Fibroblast of mammary gland (primary cell): Measurements from ENCODE around the gene NBEA.

Experiments
- DNase-seq: peaks from one replicate; pipeline ENCODE4 v3.0.0-alpha.2; 2010; ENCODE audit warnings: low read depth
- H3K4me3 ChIP-seq: 2 replicates; pipeline ENCODE4 v1.5.1; 2011; ENCODE audit warnings: low read depth, mild to moderate bottlenecking, low read length, moderate library complexity; ENCODE audit not compliant: control insufficient read depth
- CTCF ChIP-seq: conservative IDR thresholded peaks from 2 replicates; pipeline ENCODE4 v1.5.1; 2011; ENCODE audit warnings: low read depth, low read length, inconsistent platforms; ENCODE audit not compliant: control insufficient read depth, insufficient read depth

NBEA gene

GRCh38 chr13:34935841-34936240, 6.2 kb upstream of the NBEA start:
- TF ChIP-seq CTCF: no peak
- H3K4me3 ChIP-seq: no peak overlapping the region
- no peak for DNase-seq

GRCh38 chr13:34939771-34940170, 2.3 kb upstream of the NBEA start:
- no peak for DNase-seq
- H3K4me3 ChIP-seq: no peak overlapping the region
- no peak for TF ChIP-seq CTCF

- no peak for TF ChIP-seq CTCF
- no peak for DNase-seq
- peak overlapping the region; percentile 66 for H3K4me3 ChIP-seq
These were observed 635 bp upstream of the NBEA start for GRCh38 chr13:34941436-34941834.

GRCh38 chr13:34942732-34943435, 814 bp downstream of the NBEA start:
- DNase-seq: no peak
- TF ChIP-seq CTCF: no peak
- H3K4me3 ChIP-seq: peak overlapping the region; percentile 66

- DNase-seq: no peak
- TF ChIP-seq CTCF: no peak
- H3K4me3 ChIP-seq: peak overlapping the region; percentile 66
These were observed 1.6 kb downstream of the NBEA start for GRCh38 chr13:34943436-34944273.

GRCh38 chr13:34944274-34944634, 2.2 kb downstream of the NBEA start:
- TF ChIP-seq CTCF: no peak
- H3K4me3 ChIP-seq: no peak overlapping the region
- no peak for DNase-seq
